ENCODE results near the gene NME2. TPM values are rescaled to one million over a fixed set of nuclear protein-coding genes. Genes with fewer than 3 reads are reported as not detected.

The NME2 gene
- total and polyA plus RNA-seq, 5 donors = 311 to 488 (median 330) TPM

DNA sequence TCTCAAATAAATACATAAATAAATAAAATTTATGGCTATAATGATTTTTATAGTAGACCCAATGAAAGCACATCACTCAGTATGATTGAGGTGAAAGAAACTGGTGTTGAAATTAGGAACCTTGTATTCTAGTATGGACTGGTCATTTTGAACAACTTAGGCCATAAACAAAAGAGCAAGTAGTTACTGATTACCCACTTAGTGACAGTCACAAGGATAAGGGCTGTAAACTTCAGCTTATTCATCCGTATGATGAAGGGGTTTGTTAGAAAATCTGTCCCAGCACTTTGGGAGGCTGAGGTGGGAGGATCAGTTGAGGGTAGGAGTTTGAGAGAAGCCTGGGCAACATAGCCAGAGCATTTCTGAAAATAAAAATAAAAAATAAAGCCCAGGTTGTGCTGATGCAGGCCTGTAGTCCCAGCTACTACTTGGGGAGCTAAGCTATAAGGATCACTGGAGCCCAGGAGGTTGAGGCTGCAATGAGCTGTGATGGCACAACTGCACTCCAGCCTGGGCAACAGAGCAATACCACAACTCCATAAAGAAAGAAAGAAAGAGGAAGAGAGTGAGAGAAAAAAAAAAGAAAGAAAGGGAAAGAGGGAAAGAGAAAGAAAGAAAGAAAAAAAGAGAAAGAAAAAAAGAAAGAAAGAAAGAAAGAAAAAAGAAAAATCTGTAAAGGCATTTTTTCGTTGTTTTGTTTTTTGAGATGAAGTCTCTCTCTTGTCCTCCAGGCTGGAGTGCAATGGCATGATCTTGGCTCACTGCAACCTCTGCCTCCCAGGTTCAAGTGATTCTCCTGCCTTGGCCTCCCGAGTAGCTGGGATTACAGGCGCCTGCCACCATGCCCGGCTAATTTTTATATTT is 41.3 kb upstream of the NME2 start:
- no peaks in the 10 kb centered on the region for H3K4me1 ChIP-seq (ENCODE audit: control insufficient read depth, insufficient read depth, low read length)
- WGBS = 89% methylated on average over 5 of the region's 5 CpGs

DNA sequence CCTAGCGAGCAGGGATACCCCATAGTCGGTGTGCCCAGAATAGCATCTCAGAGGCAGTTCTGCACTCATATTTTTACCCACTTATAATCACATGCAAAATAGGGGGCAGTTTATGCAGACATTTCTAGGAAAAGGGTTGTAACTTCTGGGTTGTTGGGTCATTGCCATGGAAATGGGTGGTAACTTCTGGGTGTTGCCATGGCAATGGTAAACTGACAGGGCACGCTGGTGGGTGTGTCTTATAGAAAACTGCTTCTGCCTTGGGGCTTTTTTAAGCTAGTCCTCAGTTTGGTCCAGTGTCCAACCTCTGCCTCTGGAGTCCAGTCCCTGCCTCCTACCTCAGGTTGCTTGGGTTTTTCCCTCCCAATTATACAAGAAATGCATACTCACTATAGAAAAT is 38.1 kb upstream of the NME2 start:
- H3K9me3 ChIP-seq (ENCODE audit: control insufficient read depth, low read length) = no peaks in the 10 kb centered on the region
- WGBS = 67% methylated on average over 3 of the region's 3 CpGs
- no peaks in the 10 kb centered on the region for H3K27me3 ChIP-seq (ENCODE audit: control insufficient read depth, insufficient read depth)
- H3K4me3 ChIP-seq (ENCODE audit: low read length) = no peak overlapping the region
- no peaks in the 10 kb centered on the region for H3K4me1 ChIP-seq (ENCODE audit: control insufficient read depth, insufficient read depth, low read length)
- intact Hi-C loops (cut with DNase I) = loop anchor here in 1 of 4 donors (2.0 kb wide), 1 partner anchor 67 kb away; no protein-coding TSS in a partner anchor
- DNase-seq (peak in 2 of 3 donors; percentile 54 to 64), ATAC-seq (peak; percentile 42 to 47)
- H3K27ac ChIP-seq (ENCODE audit: low read length) = no peak overlapping the region

More for the DNA sequence above, 41.3 kb upstream of the NME2 start:
- peak in 1 of 3 donors; percentile 6 for DNase-seq
- intact Hi-C loops (cut with DNase I) = no loop called here
- Histone ChIP-seq H3K27ac (ENCODE audit: low read length) (no peak overlapping the region), H3K9me3 (ENCODE audit: control insufficient read depth, low read length) (no peaks in the 10 kb centered on the region), H3K4me3 (ENCODE audit: low read length) (no peak overlapping the region), H3K27me3 (ENCODE audit: control insufficient read depth, insufficient read depth) (no peaks in the 10 kb centered on the region)
- ATAC-seq = no peak

- DNase-seq (no peak), ATAC-seq (peak; percentile 75 to 85)
- peak overlapping the region; percentile 86 for H3K27ac ChIP-seq (ENCODE audit: low read length)
- H3K9me3 ChIP-seq (ENCODE audit: control insufficient read depth, low read length) = no peaks in the 10 kb centered on the region
- no peaks in the 10 kb centered on the region for H3K4me1 ChIP-seq (ENCODE audit: control insufficient read depth, insufficient read depth, low read length)
- no peaks in the 10 kb centered on the region for H3K27me3 ChIP-seq (ENCODE audit: control insufficient read depth, insufficient read depth)
- no peak overlapping the region for H3K4me3 ChIP-seq (ENCODE audit: low read length)
- intact Hi-C loops (cut with DNase I) = no loop called here
Measured at GRCh38 chr17:51132964-51133319, 33.3 kb upstream of the NME2 start.

DNA sequence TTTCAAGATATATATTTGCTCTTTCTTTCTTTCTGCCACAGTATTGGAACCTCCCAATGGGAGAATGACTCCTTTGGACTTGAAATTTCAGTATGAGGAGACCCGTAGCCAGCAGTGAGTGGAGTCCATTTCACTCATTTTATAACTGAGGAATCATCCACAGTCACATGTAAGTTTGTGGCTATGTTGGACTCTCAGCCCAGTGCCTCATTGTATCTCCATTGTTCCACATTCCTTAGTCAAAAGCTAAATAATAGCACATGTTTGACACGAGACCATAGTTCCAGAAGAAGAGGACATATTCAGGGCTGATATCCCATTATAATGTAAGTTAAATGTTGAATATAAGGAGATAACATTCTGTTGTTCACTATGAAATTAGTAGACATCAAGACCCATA is 32.8 kb upstream of the NME2 start:
- no peaks in the 10 kb centered on the region for H3K4me1 ChIP-seq (ENCODE audit: control insufficient read depth, insufficient read depth, low read length)
- peak overlapping the region; percentile 76 for H3K27ac ChIP-seq (ENCODE audit: low read length)
- intact Hi-C loops (cut with DNase I) = no loop called here
- ATAC-seq = no peak
- no peak for DNase-seq
- no peaks in the 10 kb centered on the region for H3K27me3 ChIP-seq (ENCODE audit: control insufficient read depth, insufficient read depth)
- no peak overlapping the region for H3K4me3 ChIP-seq (ENCODE audit: low read length)
- H3K9me3 ChIP-seq (ENCODE audit: control insufficient read depth, low read length) = no peaks in the 10 kb centered on the region
- 70% methylated on average over 2 of the region's 2 CpGs for WGBS

GRCh38 chr17:51135956-51136355 is 30.3 kb upstream of the NME2 start:
- H3K4me1 ChIP-seq (ENCODE audit: control insufficient read depth, insufficient read depth, low read length) = no peaks in the 10 kb centered on the region
- H3K27me3 ChIP-seq (ENCODE audit: control insufficient read depth, insufficient read depth) = no peaks in the 10 kb centered on the region
- no peak overlapping the region for H3K27ac ChIP-seq (ENCODE audit: low read length)
- intact Hi-C loops (cut with DNase I) = no loop called here
- no peak overlapping the region for H3K4me3 ChIP-seq (ENCODE audit: low read length)
- H3K9me3 ChIP-seq (ENCODE audit: control insufficient read depth, low read length) = no peaks in the 10 kb centered on the region
- WGBS = 89% methylated on average over 3 of the region's 3 CpGs
- ATAC-seq (no peak), DNase-seq (no peak)

- ATAC-seq = no peak
- H3K4me3 ChIP-seq (ENCODE audit: low read length) = no peak overlapping the region
- no peak for DNase-seq
- no peak overlapping the region for H3K27ac ChIP-seq (ENCODE audit: low read length)
- no peaks in the 10 kb centered on the region for H3K27me3 ChIP-seq (ENCODE audit: control insufficient read depth, insufficient read depth)
- intact Hi-C loops (cut with DNase I) = loop anchor here in 1 of 4 donors (10.0 kb wide), 1 partner anchor 138 kb away; no protein-coding TSS in a partner anchor
- H3K9me3 ChIP-seq (ENCODE audit: control insufficient read depth, low read length) = no peaks in the 10 kb centered on the region
- WGBS = 93% methylated on average over 2 of the region's 2 CpGs
- H3K4me1 ChIP-seq (ENCODE audit: control insufficient read depth, insufficient read depth, low read length) = no peaks in the 10 kb centered on the region
Measured at GRCh38 chr17:51142597-51142996, 23.6 kb upstream of the NME2 start.

- Histone ChIP-seq H3K4me1 (ENCODE audit: control insufficient read depth, insufficient read depth, low read length) (no peaks in the 10 kb centered on the region), H3K4me3 (ENCODE audit: low read length) (no peak overlapping the region), H3K9me3 (ENCODE audit: control insufficient read depth, low read length) (no peaks in the 10 kb centered on the region), H3K27ac (ENCODE audit: low read length) (no peak overlapping the region), H3K27me3 (ENCODE audit: control insufficient read depth, insufficient read depth) (no peaks in the 10 kb centered on the region)
- ATAC-seq = no peak
- intact Hi-C loops (cut with DNase I) = loop anchor here in 1 of 4 donors (10.0 kb wide), 1 partner anchor 140 kb away; no protein-coding TSS in a partner anchor
- 70% methylated on average over 6 of the region's 6 CpGs for WGBS
- no peak for DNase-seq
Measured at GRCh38 chr17:51144266-51145022, 21.8 kb upstream of the NME2 start.

- intact Hi-C loops (cut with DNase I) = loop anchor here in 1 of 4 donors (10.0 kb wide), 1 partner anchor 143 kb away; no protein-coding TSS in a partner anchor
- DNase-seq (no peak), ATAC-seq (no peak)
- no peaks in the 10 kb centered on the region for H3K9me3 ChIP-seq (ENCODE audit: control insufficient read depth, low read length)
- no peaks in the 10 kb centered on the region for H3K27me3 ChIP-seq (ENCODE audit: control insufficient read depth, insufficient read depth)
- no peak overlapping the region for H3K27ac ChIP-seq (ENCODE audit: low read length)
- H3K4me1 ChIP-seq (ENCODE audit: control insufficient read depth, insufficient read depth, low read length) = no peaks in the 10 kb centered on the region
- 78% methylated on average over 4 of the region's 4 CpGs for WGBS
- no peak overlapping the region for H3K4me3 ChIP-seq (ENCODE audit: low read length)
Measured at GRCh38 chr17:51147650-51148049, 18.6 kb upstream of the NME2 start.

DNA sequence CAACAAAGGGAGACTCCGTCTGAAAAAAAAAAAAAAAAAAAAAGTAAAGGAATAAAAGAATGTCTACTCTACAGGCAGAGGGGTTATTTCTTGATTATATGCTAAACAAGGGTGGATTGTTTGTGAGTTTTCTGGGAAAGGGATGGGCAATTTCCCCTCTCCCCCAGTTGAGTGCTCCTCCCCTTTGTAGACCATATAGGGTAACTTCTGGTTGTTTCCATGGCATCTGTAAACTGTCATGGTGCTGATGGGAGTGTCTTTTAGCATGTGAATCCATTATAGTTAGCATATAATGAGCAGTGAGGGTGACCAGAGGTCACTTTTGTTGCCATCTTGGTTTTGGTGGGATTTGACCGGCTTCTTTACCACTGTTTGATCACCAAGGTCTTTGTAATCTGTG is 17.0 kb upstream of the NME2 start:
- Histone ChIP-seq H3K9me3 (ENCODE audit: control insufficient read depth, low read length) (no peaks in the 10 kb centered on the region), H3K4me3 (ENCODE audit: low read length) (no peak overlapping the region), H3K27ac (ENCODE audit: low read length) (no peak overlapping the region), H3K27me3 (ENCODE audit: control insufficient read depth, insufficient read depth) (no peaks in the 10 kb centered on the region), H3K4me1 (ENCODE audit: control insufficient read depth, insufficient read depth, low read length) (peaks cover 1% of the 10 kb centered on the region)
- no peak for ATAC-seq
- intact Hi-C loops (cut with DNase I) = loop anchor here in 1 of 4 donors (10.0 kb wide), 1 partner anchor 144 kb away; no protein-coding TSS in a partner anchor
- WGBS = 82% methylated on average over 2 of the region's 2 CpGs
- no peak for DNase-seq

GRCh38 chr17:51150932-51151331 is 15.3 kb upstream of the NME2 start:
- no peak for ATAC-seq
- intact Hi-C loops (cut with DNase I) = loop anchor here in 2 of 4 donors (5.0 kb wide), 1 partner anchor 149 kb away; no protein-coding TSS in a partner anchor
- Histone ChIP-seq H3K27me3 (ENCODE audit: control insufficient read depth, insufficient read depth) (no peaks in the 10 kb centered on the region), H3K4me1 (ENCODE audit: control insufficient read depth, insufficient read depth, low read length) (peaks cover 2% of the 10 kb centered on the region), H3K9me3 (ENCODE audit: control insufficient read depth, low read length) (no peaks in the 10 kb centered on the region), H3K27ac (ENCODE audit: low read length) (no peak overlapping the region), H3K4me3 (ENCODE audit: low read length) (no peak overlapping the region)
- 92% methylated on average over 5 of the region's 5 CpGs for WGBS
- DNase-seq = no peak

GRCh38 chr17:51152766-51153209 is 13.4 kb upstream of the NME2 start:
- Histone ChIP-seq H3K27ac (ENCODE audit: low read length) (peak overlapping the region; percentile 86), H3K27me3 (ENCODE audit: control insufficient read depth, insufficient read depth) (no peaks in the 10 kb centered on the region), H3K4me1 (ENCODE audit: control insufficient read depth, insufficient read depth, low read length) (peaks cover 2% of the 10 kb centered on the region), H3K4me3 (ENCODE audit: low read length) (peak overlapping the region; percentile 8), H3K9me3 (ENCODE audit: control insufficient read depth, low read length) (no peaks in the 10 kb centered on the region)
- intact Hi-C loops (cut with DNase I) = loop anchor here in 3 of 4 donors (2.0 to 5.0 kb wide), 3 partner anchors 32 to 152 kb away; partner anchors contain the start of gene SPAG9 (in 2 of the 3)
- 13% methylated on average over 8 of the region's 8 CpGs for WGBS
- DNase-seq (no peak), ATAC-seq (peak; percentile 5 to 13)
